HG03575 (cell line): ENCODE data around the gene RPS16.
"Not testable (repeated sequence)": the region's sequence is repeated elsewhere in the genome, so short reads cannot be mapped to it uniquely, and the experiment has no call there.

Experiments used
- ATAC-seq: cut with Tn5 transposase; IDR thresholded peaks from one replicate; pipeline ENCODE4 v1.9.1; 2021; ENCODE audit not compliant: unreplicated experiment, insufficient number of reproducible peaks, low FRiP score; ENCODE audit errors: extremely low read depth

The RPS16 gene

GRCh38 chr19:39463403-39463802 is 27.7 kb upstream of the RPS16 start:
- no peak for ATAC-seq

GRCh38 chr19:39451257-39451656 is 15.5 kb upstream of the RPS16 start:
- ATAC-seq = not testable (repeated sequence)

GRCh38 chr19:39449116-39449797 is 13.5 kb upstream of the RPS16 start:
- no peak for ATAC-seq

GRCh38 chr19:39448271-39448670 is 12.5 kb upstream of the RPS16 start:
- ATAC-seq = no peak

DNA sequence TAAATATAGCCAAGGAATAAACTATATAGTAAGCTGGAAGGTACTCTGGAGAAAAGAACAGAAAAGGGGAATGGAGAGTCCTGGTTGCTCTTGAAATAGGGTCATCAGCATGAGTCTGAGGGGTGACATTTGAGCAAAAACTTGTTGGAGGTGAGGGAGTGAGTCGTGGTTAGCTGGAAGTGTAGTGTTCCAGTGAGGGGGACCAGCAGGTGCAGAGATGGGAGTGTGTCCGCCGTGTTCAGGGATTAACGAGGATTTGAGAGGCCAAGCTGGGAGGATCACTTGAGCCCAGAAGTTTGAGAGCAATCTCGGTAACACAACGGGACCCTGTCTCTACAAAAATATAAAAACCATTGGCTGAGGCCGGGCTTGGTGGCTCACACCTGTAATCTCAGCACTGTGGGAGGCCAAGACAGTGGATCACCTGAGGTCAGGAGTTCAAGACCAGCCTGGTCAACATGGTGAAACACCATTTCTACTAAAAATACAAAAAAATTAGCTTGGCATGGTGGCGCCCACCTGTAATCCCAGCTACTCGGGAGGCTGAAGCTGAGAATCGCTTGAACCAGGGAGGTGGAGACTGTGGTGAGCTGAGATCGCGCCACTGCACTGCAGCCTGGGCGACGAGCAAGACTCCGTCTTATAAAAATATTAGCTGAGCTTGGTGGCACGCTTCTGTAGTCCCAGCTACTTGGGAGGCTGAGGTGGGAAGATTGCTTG is 10.8 kb upstream of the RPS16 start:
- ATAC-seq = no peak

DNA sequence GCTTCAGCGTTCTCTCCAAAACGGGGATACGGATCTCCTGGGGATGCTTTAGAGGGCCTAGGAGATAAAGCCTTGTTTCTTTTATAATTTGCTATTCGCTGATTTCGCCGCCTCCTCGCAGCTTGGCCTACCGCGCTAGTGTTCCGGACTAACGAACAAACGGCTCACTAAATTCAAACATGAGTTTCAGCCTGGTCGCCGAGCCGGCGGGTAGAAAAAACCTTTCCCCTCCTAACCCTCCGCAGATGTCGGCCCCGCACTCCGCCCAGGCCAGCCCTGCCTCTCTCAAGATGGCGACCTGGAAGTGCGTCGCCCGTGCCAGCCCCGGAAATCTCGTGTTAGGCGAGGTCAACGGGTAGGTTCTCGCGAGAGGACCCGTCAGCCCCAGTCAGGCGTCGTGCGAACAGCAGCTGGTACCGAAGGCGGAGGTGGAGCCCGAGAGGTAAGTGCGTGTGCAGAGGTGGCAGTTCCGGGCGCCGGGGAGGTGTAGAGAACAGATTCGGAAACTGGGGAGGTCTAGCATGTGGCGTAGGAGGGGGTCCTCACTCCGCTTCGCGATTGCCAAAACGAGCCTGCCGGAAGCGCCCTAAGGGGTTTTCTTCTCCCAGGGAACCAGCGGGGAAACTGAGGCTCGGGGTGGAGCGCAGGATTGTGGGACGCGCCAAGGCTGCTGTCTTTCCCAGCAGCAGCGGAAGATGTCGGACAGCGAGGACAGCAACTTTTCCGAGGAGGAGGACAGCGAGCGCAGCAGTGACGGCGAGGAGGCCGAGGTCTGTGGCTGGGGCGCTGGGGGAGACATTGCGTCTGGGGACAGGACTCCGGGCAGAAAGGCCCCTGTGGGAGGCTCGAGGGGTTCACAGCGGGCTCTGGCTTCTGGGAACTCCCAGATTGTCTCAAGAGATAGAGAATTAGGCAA is 9.7 kb upstream of the RPS16 start, which contains the start of gene SUPT5H:
Gene SUPT5H (plus strand): TSS at position 387 of the 916 bp plus-strand sequence. CDS start 309 bp downstream, at position 696.
- ATAC-seq = peak; percentile 51

GRCh38 chr19:39444598-39445195 is 8.9 kb upstream of the RPS16 start:
- no peak for ATAC-seq

- ATAC-seq = no peak
These were observed 2.7 kb upstream of the RPS16 start for GRCh38 chr19:39438270-39438934.

DNA sequence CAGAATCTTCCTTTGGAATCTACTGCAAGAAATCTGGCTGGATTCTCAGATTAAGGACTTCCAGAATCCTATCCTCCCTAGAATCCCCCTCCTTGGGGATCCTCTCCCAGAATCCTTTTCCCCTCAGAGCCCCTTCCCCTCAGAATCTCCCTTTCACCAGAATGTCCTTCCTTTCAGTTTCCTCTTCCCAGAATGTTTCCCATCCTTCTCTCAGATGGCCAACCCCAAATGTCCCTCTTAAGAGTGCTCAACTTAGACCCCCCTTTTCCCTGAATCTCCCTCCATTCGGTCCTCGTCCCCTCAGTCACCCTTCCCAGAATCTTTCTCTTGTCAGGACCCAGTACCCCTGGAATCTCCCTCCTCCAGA is 584 bp upstream of the RPS16 start:
- no peak for ATAC-seq

GRCh38 chr19:39434123-39435076 is 1.3 kb downstream of the RPS16 start:
- no peak for ATAC-seq

DNA sequence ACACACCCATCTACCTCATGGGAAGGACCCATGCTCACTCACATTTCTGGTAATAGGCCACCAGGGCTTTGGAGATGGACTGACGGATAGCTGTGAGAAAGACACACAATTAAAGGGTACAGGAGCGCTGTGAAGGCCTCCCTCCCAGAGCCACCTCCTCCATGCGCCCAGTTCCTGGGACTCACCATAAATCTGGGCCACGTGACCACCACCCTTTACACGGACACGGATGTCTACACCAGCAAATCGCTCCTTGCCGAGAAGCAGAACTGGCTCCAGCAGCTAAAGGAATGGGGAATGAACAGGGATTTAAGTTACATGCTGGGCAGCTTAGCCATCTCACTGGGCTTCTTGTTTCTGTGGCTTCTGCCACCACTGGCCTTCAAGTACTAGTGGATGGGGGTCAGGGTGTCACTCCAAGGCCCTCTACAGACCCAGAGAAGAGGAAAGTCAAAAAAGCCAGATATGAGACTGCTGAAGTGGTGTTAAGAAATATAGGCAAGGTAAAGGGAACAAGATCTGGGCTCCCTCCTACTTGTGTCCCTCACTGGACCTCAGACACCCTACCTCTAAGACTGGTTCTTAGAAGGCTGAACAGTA is 2.2 kb downstream of the RPS16 start:
- no peak for ATAC-seq

DNA sequence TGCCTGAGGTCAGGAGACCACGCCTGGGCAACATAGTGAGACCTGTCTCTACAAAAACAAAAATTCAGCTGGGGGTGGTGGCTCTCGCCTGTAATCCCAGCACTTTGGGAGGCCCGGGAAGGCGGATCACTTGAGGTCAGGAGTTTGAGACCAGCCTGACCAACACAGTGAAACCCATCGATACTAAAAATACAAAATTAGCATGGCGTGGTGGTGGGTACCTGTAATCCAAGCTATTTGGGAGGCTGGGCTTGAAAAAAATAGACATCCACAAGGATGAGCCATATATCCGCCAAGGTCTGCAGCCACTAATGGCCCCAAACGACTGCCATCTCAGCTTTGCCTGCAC is 3.1 kb downstream of the RPS16 start:
- no peak for ATAC-seq

- ATAC-seq = no peak
These were observed 4.8 kb downstream of the RPS16 start for GRCh38 chr19:39430675-39431593.

DNA sequence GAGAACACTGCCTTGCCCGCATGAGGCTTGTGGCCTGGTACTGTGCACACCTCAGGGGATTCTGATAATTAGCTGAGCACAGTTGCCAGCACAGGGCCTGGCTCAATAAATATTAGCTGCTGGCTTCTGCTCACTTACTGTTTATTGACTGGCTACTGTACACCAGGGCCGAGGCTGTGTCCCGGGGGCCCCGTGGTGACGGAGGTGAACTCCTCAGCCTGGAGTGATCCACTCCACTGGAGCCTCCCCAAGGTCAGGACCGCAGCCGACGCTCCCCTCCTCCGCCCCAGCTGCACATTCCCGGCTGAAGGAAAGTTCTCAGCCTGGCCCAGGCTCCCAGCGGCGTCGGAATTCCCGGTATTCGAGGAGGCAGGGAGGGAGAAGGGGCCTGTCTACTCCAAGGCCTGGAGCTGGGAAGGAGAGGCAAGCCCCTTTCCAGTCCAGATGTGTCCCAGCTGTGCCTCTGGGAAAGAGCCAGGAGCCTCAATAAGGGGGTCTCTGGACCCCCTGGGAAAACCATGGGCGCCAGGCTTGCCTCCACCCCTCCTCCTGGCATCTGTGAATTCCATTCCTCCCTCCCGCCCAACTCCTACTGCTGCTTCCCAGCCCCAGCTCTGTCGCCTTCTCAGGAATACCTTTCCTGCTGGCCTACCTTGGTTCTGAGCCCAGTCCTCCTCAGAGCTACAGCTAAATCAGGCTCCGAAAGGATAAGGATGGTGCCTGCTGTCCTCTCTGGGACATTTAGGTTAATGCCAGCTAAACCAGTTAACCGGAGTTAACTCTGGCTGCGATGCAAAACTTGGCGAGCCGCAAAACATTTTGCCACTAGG is 7.3 kb downstream of the RPS16 start:
- no peak for ATAC-seq

GRCh38 chr19:39427707-39428106 is 8.0 kb downstream of the RPS16 start:
- no peak for ATAC-seq

DNA sequence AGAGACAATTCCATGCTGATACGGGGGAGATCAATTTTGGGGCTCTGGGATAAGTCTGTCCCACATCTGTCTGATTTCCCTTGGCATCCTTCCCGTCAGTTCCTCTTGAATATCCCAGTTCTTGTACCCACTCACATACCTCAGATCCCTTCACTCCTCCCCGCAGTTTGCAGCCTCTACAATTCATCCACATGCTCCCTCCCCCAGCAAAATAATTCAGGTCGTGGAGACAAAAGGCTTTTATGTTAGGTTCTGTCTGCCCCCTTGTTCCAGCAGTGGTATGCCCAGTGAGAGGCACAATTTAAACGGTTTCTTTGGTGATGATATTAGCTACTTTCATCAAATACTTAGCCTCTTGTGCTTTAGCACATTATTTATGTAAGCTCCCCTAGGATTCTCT is 9.6 kb downstream of the RPS16 start:
- no peak for ATAC-seq
